HL-60/S4 treated with phorbol 12-myristate 13-acetate at 8.2 ng/mL for 4 days and 3 days (cell line): ENCODE measurements around the gene MGAT5B.
"Not testable (repeated sequence)": the region's sequence is repeated elsewhere in the genome, so short reads cannot be mapped to it uniquely, and the experiment has no call there.

Source experiments
- in situ Hi-C: fragments of 300-500 bp; cut with MboI; formaldehyde crosslinking; loops from 2 replicates; pipeline ENCODE4 v1.15.0; 2022; ENCODE audit warnings: low sequenced_read_pairs

Gene MGAT5B

GRCh38 chr17:76948301-76948700, 80.1 kb downstream of the MGAT5B start:
- in situ Hi-C loops: no loop called here

GRCh38 chr17:76948726-76949342, 80.6 kb downstream of the MGAT5B start:
- in situ Hi-C loops: no loop called here

GRCh38 chr17:76949913-76950695, 81.9 kb downstream of the MGAT5B start:
- in situ Hi-C loops: no loop called here

- in situ Hi-C loops: no loop called here
Observed at GRCh38 chr17:76951375-76951905, 83.2 kb downstream of the MGAT5B start.

GRCh38 chr17:76952402-76952801, 84.2 kb downstream of the MGAT5B start:
- in situ Hi-C loops: no loop called here

- in situ Hi-C loops: no loop called here
Observed at GRCh38 chr17:76953066-76953465, 84.9 kb downstream of the MGAT5B start.

GRCh38 chr17:76953946-76954345, 85.7 kb downstream of the MGAT5B start:
- in situ Hi-C loops: no loop called here

GRCh38 chr17:76955191-76955590, 87.0 kb downstream of the MGAT5B start:
- in situ Hi-C loops: no loop called here

GRCh38 chr17:76956846-76957540, 88.8 kb downstream of the MGAT5B start:
- in situ Hi-C loops: no loop called here

- in situ Hi-C loops: no loop called here
Observed at GRCh38 chr17:76957678-76958464, 89.7 kb downstream of the MGAT5B start.

- in situ Hi-C loops: no loop called here
Observed at GRCh38 chr17:76958974-76959373, 90.8 kb downstream of the MGAT5B start.

- in situ Hi-C loops: no loop called here
Observed at GRCh38 chr17:76961869-76962268, 93.7 kb downstream of the MGAT5B start.

GRCh38 chr17:76962858-76963257, 94.7 kb downstream of the MGAT5B start:
- in situ Hi-C loops: no loop called here

- in situ Hi-C loops: no loop called here
Observed at GRCh38 chr17:76966016-76966415, 97.8 kb downstream of the MGAT5B start.

- in situ Hi-C loops: no loop called here
Observed at GRCh38 chr17:76966486-76967181, 98.4 kb downstream of the MGAT5B start.

GRCh38 chr17:76967762-76968161, 99.6 kb downstream of the MGAT5B start:
- in situ Hi-C loops: no loop called here

- in situ Hi-C loops: no loop called here
Observed at GRCh38 chr17:76968707-76969597, 100.7 kb downstream of the MGAT5B start.

- in situ Hi-C loops: no loop called here
Observed at GRCh38 chr17:76969598-76970172, 101.5 kb downstream of the MGAT5B start.

GRCh38 chr17:76970228-76970627, 102.0 kb downstream of the MGAT5B start:
- in situ Hi-C loops: not testable (repeated sequence)
